Colonic mucosa (tissue), 4 donors: ENCODE data around the gene DAPK1. TPM values are rescaled to one million over a fixed set of nuclear protein-coding genes. Genes with fewer than 3 reads are reported as not detected.
"Not testable (repeated sequence)": the region's sequence is repeated elsewhere in the genome, so short reads cannot be mapped to it uniquely, and the experiment has no call there.

Source experiments
- DNase-seq: peaks from one replicate; pipeline ENCODE4 v3.0.0-alpha.2; 2020
- H3K27ac ChIP-seq: fragments of 200-600 bp; one replicate; pipeline ENCODE4 v1.8.0; 2021
- H3K27me3 ChIP-seq: fragments of 200-600 bp; one replicate; pipeline ENCODE4 v1.8.0; 2021
- H3K36me3 ChIP-seq: fragments of 200-600 bp; one replicate; pipeline ENCODE4 v1.8.0; 2021
- H3K4me1 ChIP-seq: fragments of 200-600 bp; one replicate; pipeline ENCODE4 v1.8.0; 2021; ENCODE audit warnings: mild to moderate bottlenecking
- H3K4me3 ChIP-seq: fragments of 200-600 bp; one replicate; pipeline ENCODE4 v1.8.0; 2021
- H3K9ac ChIP-seq, 2 donors: one replicate each; pipeline ENCODE4 v1.7.0; 2013; ENCODE audit warnings: control low read depth in 2 of 2, low read depth in 2 of 2, low read length in 2 of 2
- H3K9me3 ChIP-seq: fragments of 200-600 bp; one replicate; pipeline ENCODE4 v1.8.0; 2021
- intact Hi-C: fragments of 100-400 bp; cut with DNase I; formaldehyde crosslinking; loops from one replicate; pipeline ENCODE4 v1.14.1; 2022
- total RNA-seq, 2 donors: library from RNA; stranded (reverse); fragmentation: NEBNext Ultra II Directional in 1 of 2; extraction: Animal tissue kit (Norgen Biotek cat#: 25700) in 1 of 2; gene quantifications; one replicate each; pipeline ENCODE4 v1.2.1, GENCODE V29; 2021
- TF ChIP-seq, protein P1 (sequence below): fragments of 200-600 bp; IDR thresholded peaks from one replicate; pipeline ENCODE4 v1.8.0; 2022; ENCODE audit warnings: antibody characterized with exemption, mild to moderate bottlenecking
- donor health status: healthy.
- donor health status: DM: no; HTN: no; CAD: no.
- donor health status: DM: no; HTN: no; CAD: no.

DAPK1 gene
- total RNA-seq, 2 donors from 2014 or later: 7.9 to 17.5 TPM

DNA sequence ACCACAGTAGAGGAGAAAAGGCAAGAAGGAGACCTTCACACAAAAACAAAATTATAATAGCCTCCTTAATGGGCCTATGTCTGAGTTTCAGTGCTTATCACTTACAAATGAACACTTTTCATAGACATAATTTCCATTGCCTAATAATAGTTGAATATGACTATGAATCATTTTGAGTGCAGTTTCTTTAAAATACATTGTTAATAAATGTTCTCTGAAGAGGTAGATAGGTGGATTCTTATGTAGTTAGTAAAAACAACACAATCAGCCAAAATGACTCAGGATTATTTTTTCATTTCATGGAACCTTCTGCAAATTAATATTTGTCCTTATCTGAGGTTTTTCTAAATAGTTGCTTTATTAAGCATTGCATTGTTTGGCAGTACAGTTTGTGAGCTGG is 45.6 kb downstream of the DAPK1 start:
- TF ChIP-seq, protein P1, sequence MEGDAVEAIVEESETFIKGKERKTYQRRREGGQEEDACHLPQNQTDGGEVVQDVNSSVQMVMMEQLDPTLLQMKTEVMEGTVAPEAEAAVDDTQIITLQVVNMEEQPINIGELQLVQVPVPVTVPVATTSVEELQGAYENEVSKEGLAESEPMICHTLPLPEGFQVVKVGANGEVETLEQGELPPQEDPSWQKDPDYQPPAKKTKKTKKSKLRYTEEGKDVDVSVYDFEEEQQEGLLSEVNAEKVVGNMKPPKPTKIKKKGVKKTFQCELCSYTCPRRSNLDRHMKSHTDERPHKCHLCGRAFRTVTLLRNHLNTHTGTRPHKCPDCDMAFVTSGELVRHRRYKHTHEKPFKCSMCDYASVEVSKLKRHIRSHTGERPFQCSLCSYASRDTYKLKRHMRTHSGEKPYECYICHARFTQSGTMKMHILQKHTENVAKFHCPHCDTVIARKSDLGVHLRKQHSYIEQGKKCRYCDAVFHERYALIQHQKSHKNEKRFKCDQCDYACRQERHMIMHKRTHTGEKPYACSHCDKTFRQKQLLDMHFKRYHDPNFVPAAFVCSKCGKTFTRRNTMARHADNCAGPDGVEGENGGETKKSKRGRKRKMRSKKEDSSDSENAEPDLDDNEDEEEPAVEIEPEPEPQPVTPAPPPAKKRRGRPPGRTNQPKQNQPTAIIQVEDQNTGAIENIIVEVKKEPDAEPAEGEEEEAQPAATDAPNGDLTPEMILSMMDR: no peak
- H3K4me3 ChIP-seq: no peak overlapping the region
- no peak overlapping the region for H3K27ac ChIP-seq
- H3K36me3 ChIP-seq: no peaks in the 10 kb centered on the region
- H3K27me3 ChIP-seq: no peaks in the 10 kb centered on the region
- no peak overlapping the region for H3K9ac ChIP-seq
- intact Hi-C loops: no loop called here
- H3K9me3 ChIP-seq: no peaks in the 10 kb centered on the region
- DNase-seq: no peak
- no peaks in the 10 kb centered on the region for H3K4me1 ChIP-seq

DNA sequence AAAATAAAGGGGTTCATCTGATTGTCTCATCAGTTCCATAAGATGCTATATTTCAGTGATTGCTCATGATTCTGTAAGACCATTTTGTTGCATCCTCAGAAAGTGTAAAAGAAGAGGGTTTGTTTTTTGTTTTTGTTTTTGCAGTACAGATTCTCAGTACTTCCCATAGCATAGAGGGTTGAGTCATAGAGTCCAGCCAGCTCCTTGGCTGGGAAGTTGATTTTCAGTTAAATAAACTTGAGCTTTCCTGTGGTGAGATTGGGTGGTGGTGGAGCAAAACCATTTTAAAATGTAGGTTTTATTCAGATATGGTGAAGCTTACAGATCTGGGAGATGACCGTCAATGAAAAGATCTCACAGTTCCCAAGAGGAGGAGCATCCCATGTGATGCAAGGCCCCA is 48.2 kb downstream of the DAPK1 start:
- Histone ChIP-seq H3K27me3 (no peaks in the 10 kb centered on the region), H3K9me3 (no peaks in the 10 kb centered on the region), H3K4me1 (no peaks in the 10 kb centered on the region), H3K36me3 (no peaks in the 10 kb centered on the region), H3K27ac (no peak overlapping the region), H3K9ac (no peak overlapping the region), H3K4me3 (no peak overlapping the region)
- TF ChIP-seq, protein P1: no peak
- intact Hi-C loops: no loop called here
- no peak for DNase-seq

GRCh38 chr9:87546704-87547103 is 49.0 kb downstream of the DAPK1 start:
- H3K27ac ChIP-seq: no peak overlapping the region

GRCh38 chr9:87547671-87548081 is 50.0 kb downstream of the DAPK1 start:
- no peak overlapping the region for H3K4me3 ChIP-seq
- no peaks in the 10 kb centered on the region for H3K36me3 ChIP-seq
- H3K27ac ChIP-seq: no peak overlapping the region
- H3K9me3 ChIP-seq: no peaks in the 10 kb centered on the region
- TF ChIP-seq, protein P1: no peak
- H3K27me3 ChIP-seq: no peaks in the 10 kb centered on the region
- no peak for DNase-seq
- intact Hi-C loops: no loop called here
- H3K9ac ChIP-seq: no peak overlapping the region
- no peaks in the 10 kb centered on the region for H3K4me1 ChIP-seq

More at GRCh38 chr9:87546704-87547103, 49.0 kb downstream of the DAPK1 start:
- TF ChIP-seq, protein P1: no peak
- H3K9ac ChIP-seq: no peak overlapping the region
- H3K9me3 ChIP-seq: no peaks in the 10 kb centered on the region
- DNase-seq: no peak
- no peaks in the 10 kb centered on the region for H3K4me1 ChIP-seq
- no peak overlapping the region for H3K4me3 ChIP-seq
- H3K36me3 ChIP-seq: no peaks in the 10 kb centered on the region
- intact Hi-C loops: no loop called here
- no peaks in the 10 kb centered on the region for H3K27me3 ChIP-seq

GRCh38 chr9:87548159-87548558 is 50.5 kb downstream of the DAPK1 start:
- intact Hi-C loops: no loop called here
- Histone ChIP-seq H3K4me1 (no peaks in the 10 kb centered on the region), H3K27ac (peak overlapping the region; percentile 3)

GRCh38 chr9:87549088-87549487 is 51.4 kb downstream of the DAPK1 start:
- H3K27me3 ChIP-seq, DNase-seq, H3K4me1 ChIP-seq, H3K9ac ChIP-seq, H3K27ac ChIP-seq, H3K9me3 ChIP-seq, intact Hi-C loops, H3K4me3 ChIP-seq, H3K36me3 ChIP-seq: not testable (repeated sequence)

More at GRCh38 chr9:87548159-87548558, 50.5 kb downstream of the DAPK1 start:
- Histone ChIP-seq H3K9me3 (no peaks in the 10 kb centered on the region), H3K4me3 (no peak overlapping the region), H3K36me3 (no peaks in the 10 kb centered on the region), H3K27me3 (no peaks in the 10 kb centered on the region), H3K9ac (no peak overlapping the region)
- DNase-seq: no peak
- TF ChIP-seq, protein P1: no peak
